Central memory CD4-positive, alpha-beta T cell (primary cell): ENCODE results near the gene NNT.
"Not testable (repeated sequence)": the region's sequence is repeated elsewhere in the genome, so short reads cannot be mapped to it uniquely, and the experiment has no call there.

Source experiments
- DNase-seq: peaks from one replicate; pipeline ENCODE4 v3.0.0; 2022

Gene NNT

GRCh38 chr5:43631182-43631910, 28.4 kb downstream of the NNT start:
- peak; percentile 36 for DNase-seq

DNA sequence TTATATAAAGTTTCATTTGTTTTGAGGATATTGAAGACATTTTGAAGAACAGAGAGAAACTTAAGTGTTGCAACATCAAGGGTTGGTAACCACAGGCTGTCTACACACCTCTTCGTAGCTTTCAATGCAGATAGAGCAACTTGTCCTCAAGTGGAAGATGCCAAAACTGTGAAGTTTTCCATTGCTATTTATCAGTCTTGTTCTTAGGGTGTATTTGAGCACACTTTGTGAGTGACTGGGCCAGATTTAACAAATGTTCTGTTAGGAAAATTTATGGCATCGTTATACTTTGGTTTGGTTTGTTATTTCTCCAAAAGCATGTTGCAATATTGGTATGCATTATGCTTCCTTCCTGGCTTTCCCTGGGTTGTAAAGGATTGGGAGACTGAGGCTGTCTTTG, 31.6 kb downstream of the NNT start:
- no peak for DNase-seq

GRCh38 chr5:43635374-43635773, 32.4 kb downstream of the NNT start:
- DNase-seq = no peak

DNA sequence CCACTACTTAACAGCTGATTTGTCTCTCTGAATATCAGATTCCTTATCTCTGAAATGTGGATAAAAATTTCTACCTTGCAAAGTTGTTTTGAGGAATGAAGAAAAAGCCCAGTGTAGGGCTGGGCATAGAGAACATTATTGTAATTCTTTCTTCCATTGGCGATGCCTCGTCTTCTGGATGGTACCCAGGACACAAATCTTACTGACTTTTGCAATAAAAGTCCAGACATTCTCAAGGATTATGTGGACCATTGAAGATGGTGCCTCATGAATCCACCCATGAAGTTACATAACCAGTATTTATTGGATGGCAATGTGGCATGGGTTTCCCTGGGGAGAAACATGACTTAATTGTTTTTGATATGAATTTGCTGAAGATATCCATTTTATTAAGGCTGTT, 33.1 kb downstream of the NNT start:
- DNase-seq = no peak

DNA sequence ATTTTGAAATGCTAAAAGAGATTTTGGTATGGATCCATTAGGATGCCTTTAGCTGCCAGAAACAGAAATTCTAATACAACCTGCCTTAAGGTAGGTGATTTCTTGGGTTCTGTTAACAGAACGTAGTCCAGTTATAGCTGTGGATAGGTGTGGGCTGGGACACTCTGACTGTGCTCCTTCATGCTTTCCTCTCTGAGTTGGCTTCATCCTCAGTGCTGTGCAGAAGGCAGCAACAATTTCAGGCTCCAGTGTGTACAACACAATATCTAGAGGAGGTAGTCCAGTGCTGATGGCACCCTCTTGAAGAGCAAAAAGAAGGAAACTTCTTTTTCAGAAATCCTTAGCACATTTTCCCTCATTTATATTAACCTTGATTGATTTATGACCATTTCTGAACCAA, 34.4 kb downstream of the NNT start:
- no peak for DNase-seq

DNA sequence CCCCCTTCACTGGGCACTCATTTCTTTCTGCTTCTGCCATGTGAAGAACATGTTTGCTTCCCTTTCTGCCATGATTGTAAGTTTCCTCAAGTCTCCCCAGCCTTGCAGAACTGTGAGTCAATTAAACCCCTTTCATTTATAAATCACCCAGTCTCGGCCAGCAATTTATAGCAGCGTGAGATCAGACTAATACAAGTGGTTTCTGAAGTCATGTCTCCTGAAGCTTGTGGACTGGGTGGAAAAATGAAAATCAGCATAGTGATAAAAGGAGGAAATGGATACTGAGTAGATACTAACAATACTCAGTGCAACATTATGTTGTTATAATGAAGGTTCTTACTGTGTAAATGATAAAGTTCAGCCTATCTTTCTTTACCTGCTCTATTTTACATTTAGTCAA, 35.1 kb downstream of the NNT start:
- DNase-seq = no peak

DNA sequence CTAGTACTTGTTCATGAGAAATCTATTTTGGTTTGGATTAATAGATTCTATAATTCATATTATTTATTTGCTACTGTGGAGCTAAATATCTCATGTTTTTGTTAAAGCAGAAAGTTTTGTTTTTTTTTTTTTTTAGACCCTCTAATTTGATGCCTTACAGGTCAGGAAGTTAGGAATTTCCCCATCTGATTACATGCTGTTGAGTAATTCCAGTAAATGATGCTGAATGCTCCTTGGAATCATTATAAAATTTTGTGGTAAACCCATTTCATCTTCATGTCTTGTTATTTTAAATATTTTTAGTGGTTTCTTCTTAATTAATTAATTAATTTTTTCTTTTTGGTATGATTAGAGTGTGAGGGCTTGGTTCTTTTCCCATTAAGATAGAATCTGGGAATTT, 35.6 kb downstream of the NNT start:
- no peak for DNase-seq

DNA sequence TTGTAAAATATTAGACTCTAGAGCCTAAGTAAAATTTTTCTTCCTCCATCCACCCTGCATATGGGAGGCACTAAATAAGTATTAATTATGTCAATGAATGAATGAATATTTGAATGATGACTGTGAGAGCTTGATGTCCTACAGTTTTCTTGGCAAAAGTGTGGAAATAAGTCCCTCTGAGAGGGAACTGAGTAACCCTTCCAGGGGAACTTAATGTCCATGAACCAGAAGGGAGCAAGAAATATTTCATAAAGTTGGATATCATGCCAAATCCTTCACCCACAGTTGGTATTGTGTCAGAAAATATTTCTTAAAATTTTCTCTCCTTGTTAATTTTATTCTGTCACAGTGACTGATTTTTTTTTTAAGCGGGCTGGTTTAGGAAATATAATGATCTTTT, 36.6 kb downstream of the NNT start:
- no peak for DNase-seq

- DNase-seq = no peak
Observed at GRCh38 chr5:43642428-43642827, 39.4 kb downstream of the NNT start.

DNA sequence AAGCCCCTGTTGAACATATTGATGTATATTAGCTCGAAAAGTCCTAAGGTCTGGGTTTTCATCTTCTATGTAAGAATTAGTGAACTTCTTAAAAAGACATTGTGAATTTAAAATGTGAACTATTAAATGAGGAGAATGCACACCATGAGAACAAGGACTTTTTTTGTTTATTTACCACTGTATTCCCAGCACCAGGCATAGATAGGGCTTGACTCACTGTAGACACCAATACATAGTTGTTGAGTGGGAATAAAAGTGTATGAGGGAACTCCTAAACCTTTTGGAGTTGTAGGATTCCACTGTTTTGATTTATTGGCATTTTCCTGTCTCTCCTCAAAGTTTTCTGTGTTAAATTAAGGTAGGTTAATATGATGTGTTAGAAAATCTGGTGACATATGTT, 40.3 kb downstream of the NNT start:
- DNase-seq = no peak

DNA sequence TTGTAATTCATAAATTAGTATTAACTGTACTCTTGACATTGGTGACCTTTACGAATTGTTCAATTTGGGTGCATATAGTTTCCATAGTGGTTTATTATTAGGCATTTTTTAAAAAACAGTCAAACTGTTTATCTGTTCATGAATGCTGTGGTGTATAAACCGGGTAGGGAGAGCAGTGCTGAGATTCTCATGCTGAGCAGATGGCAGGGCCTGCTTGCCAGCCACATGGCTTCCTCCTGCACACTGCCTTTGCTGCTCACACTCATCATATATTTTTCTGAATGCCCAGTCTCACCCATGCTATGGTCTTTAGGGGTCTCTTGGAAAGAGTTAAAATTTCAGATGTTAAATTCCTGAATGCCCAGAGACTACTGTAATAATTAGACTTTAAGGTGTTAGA, 40.8 kb downstream of the NNT start:
- DNase-seq = no peak

GRCh38 chr5:43646992-43647391, 44.0 kb downstream of the NNT start:
- no peak for DNase-seq

DNA sequence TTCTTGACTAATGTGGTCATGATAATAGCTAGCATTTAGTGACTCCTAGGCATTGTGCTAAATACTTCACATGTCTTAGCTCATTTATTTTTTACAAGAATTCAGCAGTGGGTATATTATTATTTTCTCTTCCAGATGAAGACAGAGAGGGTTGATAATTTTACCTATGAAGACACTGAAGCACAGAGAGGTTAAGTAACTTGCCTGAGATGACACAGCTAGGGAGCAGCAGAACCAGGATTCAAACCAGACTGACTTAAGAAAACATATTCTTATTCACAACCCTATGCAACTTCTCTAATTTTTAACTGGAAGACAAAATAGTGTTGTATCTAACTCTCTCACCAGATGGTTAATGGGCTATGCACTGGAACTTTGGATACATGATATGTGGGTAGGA, 44.8 kb downstream of the NNT start:
- no peak for DNase-seq

DNA sequence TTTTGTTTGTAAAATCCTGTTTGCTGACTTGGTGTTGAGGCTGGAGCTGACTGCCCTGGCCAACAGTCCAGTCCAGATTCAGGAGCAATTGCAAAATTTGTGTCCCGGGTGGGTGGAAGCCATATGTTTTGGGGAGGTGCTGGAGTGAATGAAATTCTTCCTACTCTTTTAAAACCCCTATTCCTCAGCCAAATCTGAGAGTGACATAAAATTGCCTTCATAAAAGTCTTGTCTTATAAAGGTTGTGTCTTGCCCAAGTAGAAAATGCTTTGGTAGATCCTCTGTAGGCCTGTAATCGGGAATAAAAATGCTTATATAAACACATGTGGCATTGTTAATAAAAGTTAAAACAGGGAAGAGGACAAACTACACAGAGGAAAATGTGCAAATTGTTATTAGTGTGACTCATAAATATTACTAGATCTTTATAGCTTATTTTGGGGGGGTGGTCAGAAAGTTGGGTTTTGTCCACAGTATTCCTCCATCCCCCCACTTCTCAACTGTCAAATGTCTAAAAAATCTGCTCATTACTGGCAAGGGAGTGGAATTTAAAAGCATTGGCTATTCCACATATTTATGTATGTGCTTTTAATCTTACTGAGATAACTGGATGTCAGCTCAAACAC, 45.6 kb downstream of the NNT start:
- DNase-seq = no peak

GRCh38 chr5:43649256-43649655, 46.3 kb downstream of the NNT start:
- no peak for DNase-seq

- no peak for DNase-seq
Observed at GRCh38 chr5:43652537-43653302, 49.7 kb downstream of the NNT start.

- no peak for DNase-seq
Observed at GRCh38 chr5:43658509-43658908, 55.5 kb downstream of the NNT start.

- DNase-seq = no peak
Observed at GRCh38 chr5:43659075-43659474, 56.1 kb downstream of the NNT start.

DNA sequence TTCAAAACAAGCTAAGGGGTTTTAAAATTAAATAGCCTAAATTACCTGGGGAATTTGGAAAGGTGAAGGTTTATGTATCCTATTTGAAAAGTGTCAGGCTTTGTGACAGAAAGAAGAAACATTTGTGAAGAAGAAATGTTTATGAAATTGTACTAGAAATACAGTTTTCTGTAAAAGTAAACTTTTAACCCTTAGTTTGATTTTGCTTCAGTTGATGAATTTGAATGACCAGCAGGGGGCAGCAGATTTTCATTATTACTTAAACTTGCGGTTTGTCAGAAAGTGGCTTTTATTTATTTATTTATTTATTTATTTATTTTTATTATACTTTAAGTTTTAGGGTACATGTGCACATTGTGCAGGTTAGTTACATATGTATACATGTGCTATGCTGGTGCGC, 58.1 kb downstream of the NNT start:
- DNase-seq = no peak

- DNase-seq = no peak
Observed at GRCh38 chr5:43663916-43664315, 60.9 kb downstream of the NNT start.

GRCh38 chr5:43664501-43665040, 61.6 kb downstream of the NNT start:
- no peak for DNase-seq

- not testable (repeated sequence) for DNase-seq
Observed at GRCh38 chr5:43665749-43666148, 62.8 kb downstream of the NNT start.

GRCh38 chr5:43666728-43667127, 63.7 kb downstream of the NNT start:
- not testable (repeated sequence) for DNase-seq

DNA sequence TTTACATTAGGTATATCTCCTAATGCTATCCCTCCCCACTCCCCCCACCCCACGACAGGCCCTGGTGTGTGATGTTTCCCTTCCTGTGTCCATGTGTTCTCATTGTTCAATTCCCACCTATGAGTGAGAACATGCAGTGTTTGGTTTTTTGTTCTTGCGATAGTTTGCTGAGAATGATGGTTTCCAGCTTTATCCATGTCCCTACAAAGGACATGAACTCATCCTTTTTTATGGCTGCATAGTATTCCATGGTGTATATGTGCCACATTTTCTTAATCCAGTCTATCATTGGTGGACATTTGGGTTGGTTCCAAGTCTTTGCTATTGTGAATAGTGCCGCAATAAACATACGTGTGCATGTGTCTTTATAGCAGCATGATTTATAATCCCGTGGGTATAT, 64.4 kb downstream of the NNT start:
- not testable (repeated sequence) for DNase-seq
